Measurements from ENCODE around the gene PDSS2.

DNA sequence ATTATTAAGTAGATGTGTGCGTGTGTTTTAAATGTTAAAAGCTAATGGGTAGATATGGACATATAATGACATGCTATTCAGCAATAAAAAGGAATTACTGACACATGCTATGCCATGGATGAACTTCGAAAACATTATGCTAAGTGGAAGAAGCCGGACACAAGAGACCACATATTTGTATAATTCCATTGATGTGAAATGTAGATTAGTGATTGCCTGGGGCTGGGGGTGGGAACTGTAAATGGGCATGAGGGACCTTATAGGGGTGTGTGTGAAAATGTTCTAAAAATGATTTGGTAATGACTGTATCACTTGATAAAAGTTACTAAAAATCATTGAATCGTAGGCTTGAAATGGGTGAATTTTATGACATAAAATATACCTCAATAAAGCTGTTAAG is 239.5 kb downstream of the PDSS2 start:
- TF ChIP-seq GATA2 (IDR thresholded peaks at IDR 0.05; ENCODE audit: low read depth, low read length): no peak
- no peak for TF ChIP-seq GATA3 (IDR thresholded peaks at IDR 0.05; ENCODE audit: low read depth, low read length)
